Measurements from ENCODE around the gene EVC2.

The EVC2 gene

GRCh38 chr4:5683566-5683965, 24.8 kb downstream of the EVC2 start:
- no peak for DNase-seq (ENCODE audit: low read depth)

GRCh38 chr4:5678977-5679376, 29.4 kb downstream of the EVC2 start:
- DNase-seq (ENCODE audit: low read depth) = no peak

- DNase-seq (ENCODE audit: low read depth) = no peak
Measured at GRCh38 chr4:5676763-5677162, 31.6 kb downstream of the EVC2 start.

GRCh38 chr4:5666741-5667140, 41.6 kb downstream of the EVC2 start:
- no peak for DNase-seq (ENCODE audit: low read depth)

GRCh38 chr4:5664778-5665177, 43.6 kb downstream of the EVC2 start:
- DNase-seq (ENCODE audit: low read depth) = no peak

GRCh38 chr4:5662555-5662954, 45.8 kb downstream of the EVC2 start:
- DNase-seq (ENCODE audit: low read depth) = no peak

GRCh38 chr4:5661237-5661636, 47.1 kb downstream of the EVC2 start:
- DNase-seq (ENCODE audit: low read depth) = no peak

GRCh38 chr4:5660185-5660584, 48.2 kb downstream of the EVC2 start:
- DNase-seq (ENCODE audit: low read depth) = no peak

- no peak for DNase-seq (ENCODE audit: low read depth)
Measured at GRCh38 chr4:5658974-5659373, 49.4 kb downstream of the EVC2 start.

GRCh38 chr4:5656415-5656814, 51.9 kb downstream of the EVC2 start:
- no peak for DNase-seq (ENCODE audit: low read depth)

GRCh38 chr4:5654791-5655190, 53.6 kb downstream of the EVC2 start:
- no peak for DNase-seq (ENCODE audit: low read depth)

- no peak for DNase-seq (ENCODE audit: low read depth)
Measured at GRCh38 chr4:5651089-5651488, 57.3 kb downstream of the EVC2 start.

GRCh38 chr4:5650040-5650439, 58.3 kb downstream of the EVC2 start:
- no peak for DNase-seq (ENCODE audit: low read depth)

GRCh38 chr4:5647351-5647750, 61.0 kb downstream of the EVC2 start:
- no peak for DNase-seq (ENCODE audit: low read depth)

- no peak for DNase-seq (ENCODE audit: low read depth)
Measured at GRCh38 chr4:5640096-5640495, 68.3 kb downstream of the EVC2 start.

GRCh38 chr4:5639556-5639955, 68.8 kb downstream of the EVC2 start:
- DNase-seq (ENCODE audit: low read depth) = no peak

GRCh38 chr4:5638976-5639375, 69.4 kb downstream of the EVC2 start:
- DNase-seq (ENCODE audit: low read depth) = no peak

GRCh38 chr4:5638316-5638715, 70.0 kb downstream of the EVC2 start:
- no peak for DNase-seq (ENCODE audit: low read depth)

GRCh38 chr4:5636766-5637670, 71.3 kb downstream of the EVC2 start:
- no peak for DNase-seq (ENCODE audit: low read depth)

- DNase-seq (ENCODE audit: low read depth) = no peak
Measured at GRCh38 chr4:5635826-5636195, 72.5 kb downstream of the EVC2 start.

- no peak for DNase-seq (ENCODE audit: low read depth)
Measured at GRCh38 chr4:5632571-5632970, 75.8 kb downstream of the EVC2 start.

GRCh38 chr4:5632066-5632440, 76.3 kb downstream of the EVC2 start:
- DNase-seq (ENCODE audit: low read depth) = no peak

- no peak for DNase-seq (ENCODE audit: low read depth)
Measured at GRCh38 chr4:5631352-5632065, 76.8 kb downstream of the EVC2 start.

GRCh38 chr4:5630762-5631161, 77.6 kb downstream of the EVC2 start:
- no peak for DNase-seq (ENCODE audit: low read depth)

Measured in stimulated activated CD8-positive, alpha-beta memory T cell treated with anti-CD3 and anti-CD28 coated beads, Interleukin-12 subunit alpha, Interleukin-12 subunit beta, amount 100 ng/mL, for 4 hours (primary cell).